K562 (cell line): Measurements from ENCODE around the gene UGT2B17. TPM values are rescaled to one million over a fixed set of nuclear protein-coding genes. Genes with fewer than 3 reads are reported as not detected.

Experiments used
- ATAC-seq: fragments of 200-7000 bp; cut with Tn5 transposase; 3 replicates; pipeline ENCODE4 v1.9.1; 2020; ENCODE audit warnings: moderate library complexity
- BruUV-seq: library from RNA; stranded (reverse); fragments of 400-500 nt; replicated peaks from 2 replicates; lab custom pipeline; 2021; lab: Mats Ljungman, UMichigan
- CTCF ChIA-PET: fragments of 300-600 bp; formaldehyde crosslinking; extraction: SDS; loops from one replicate; lab custom pipeline; 2021; ENCODE audit warnings: low intra/inter-chr PET ratio; lab: Yijun Ruan, JAX
- POLR2A ChIA-PET: fragments of 300-600, 350-650 bp; sonication (Branson Sonifier 250); formaldehyde crosslinking; extraction: SDS; loops from one replicate; lab custom pipeline; 2021; ENCODE audit warnings: antibody characterized with exemption, inconsistent platforms; lab: Yijun Ruan, JAX
- DNase-seq, 4 experiments: peaks; one replicate each; pipeline versions ENCODE4 v3.0.0 to v3.0.0-alpha.2; 2011 to 2018; ENCODE audit warnings: low spot score in 3 of 4, mixed read lengths in 3 of 4; ENCODE audit errors: extremely low read depth in 1 of 4
- FAIRE-seq: peaks from 2 replicates; lab custom pipeline; 2011; peaks lifted over from hg19 to GRCh38; lab: Jason Lieb, UNC
- H2AFZ ChIP-seq: 2 replicates; pipeline ENCODE4 v1.6.0; 2011; ENCODE audit warnings: low read depth, low read length, control low read depth, inconsistent platforms
- H3K27ac ChIP-seq: fragments of 200-600 bp; 3 replicates; pipeline ENCODE4 v1.8.0; 2011; ENCODE audit warnings: low read depth, mild to moderate bottlenecking, control low read depth, inconsistent platforms, low read length, moderate library complexity, mixed read lengths; ENCODE audit errors: extremely low read depth
- H3K27me3 ChIP-seq, 2 experiments: fragments of 300-600 bp in 1 of 2; 2 replicates in 1 of 2; 3 replicates in 1 of 2; pipeline versions ENCODE4 v1.6.0 to v1.8.0; 2011; ENCODE audit warnings: inconsistent platforms in 2 of 2, low read length in 2 of 2, mild to moderate bottlenecking in 1 of 2, mixed read lengths in 1 of 2, moderate library complexity in 1 of 2; ENCODE audit not compliant: control insufficient read depth in 2 of 2, insufficient read depth in 2 of 2
- H3K36me3 ChIP-seq: fragments of 300-600 bp; 3 replicates; pipeline ENCODE4 v1.8.0; 2011; ENCODE audit warnings: mild to moderate bottlenecking, low read length, inconsistent platforms; ENCODE audit not compliant: control insufficient read depth, insufficient read depth
- H3K4me1 ChIP-seq, 2 experiments: fragments of 200-600 bp in 1 of 2; replicated peaks in 1 of 2; 2 replicates in 1 of 2; 3 replicates in 1 of 2; pipeline versions ENCODE4 v1.5.1 to v1.8.0; 2011; ENCODE audit warnings: inconsistent platforms in 2 of 2, low read length in 2 of 2, mild to moderate bottlenecking in 1 of 2, mixed read lengths in 1 of 2, moderate library complexity in 1 of 2; ENCODE audit not compliant: control insufficient read depth in 2 of 2, insufficient read depth in 2 of 2
- H3K4me2 ChIP-seq: 2 replicates; pipeline ENCODE4 v1.6.1; 2011; ENCODE audit warnings: low read length, control low read depth, inconsistent platforms, mixed read lengths; ENCODE audit not compliant: insufficient read depth
- H3K4me3 ChIP-seq: fragments of 200-600 bp; sonication (generic), shearing (Covaris generic); 2 replicates; pipeline ENCODE4 v1.5.1; 2016; ENCODE audit warnings: control low read depth, inconsistent platforms
- H3K79me2 ChIP-seq: fragments of 200-600 bp; 3 replicates; pipeline ENCODE4 v1.8.0; 2011; ENCODE audit warnings: low read length, inconsistent platforms; ENCODE audit not compliant: control insufficient read depth, insufficient read depth
- H3K9ac ChIP-seq, 2 experiments: 2 replicates each; pipeline versions ENCODE4 v1.6.0 to v1.6.1; 2011; ENCODE audit warnings: low read depth in 2 of 2, low read length in 2 of 2, control low read depth in 1 of 2, inconsistent platforms in 1 of 2, mild to moderate bottlenecking in 1 of 2, mixed read lengths in 1 of 2; ENCODE audit not compliant: insufficient read depth in 1 of 2
- H3K9me1 ChIP-seq: one replicate; pipeline ENCODE4 v1.6.0; 2011; ENCODE audit warnings: inconsistent platforms, mild to moderate bottlenecking, low read length, moderate library complexity; ENCODE audit not compliant: control insufficient read depth, insufficient read depth
- H3K9me3 ChIP-seq: replicated peaks from 2 replicates; pipeline ENCODE4 v1.5.1; 2011; ENCODE audit warnings: low read depth, low read length, inconsistent platforms; ENCODE audit not compliant: control insufficient read depth, insufficient read depth
- H4K20me1 ChIP-seq: replicated peaks from 2 replicates; pipeline ENCODE4 v1.6.1; 2011; ENCODE audit warnings: low read length, inconsistent platforms, mixed read lengths; ENCODE audit not compliant: control insufficient read depth, insufficient read depth
- BDP1 ChIP-seq: IDR thresholded peaks from 3 replicates; pipeline ENCODE4 v1.6.1; 2011; ENCODE audit not compliant: insufficient read length, insufficient read depth
- EP300 ChIP-seq: IDR thresholded peaks from 2 replicates; pipeline ENCODE4 v1.6.1; 2012; ENCODE audit warnings: low read length, improper control_type of control experiment
- FOXO4 ChIP-seq: fragments of 450-650 bp; formaldehyde crosslinking; IDR thresholded peaks from 2 replicates; pipeline ENCODE4 v1.4.0; 2020; ENCODE audit warnings: mild to moderate bottlenecking, moderate library complexity
- GABPA ChIP-seq: fragments of 200-800 bp; sonication (Bioruptor generic); conservative IDR thresholded peaks from 2 replicates; pipeline ENCODE4 v1.6.1; 2016; ENCODE audit warnings: low read depth, missing genetic modification characterization, missing compliant biosample characterization
- KDM4B ChIP-seq, 2 experiments: fragments of 450-650 bp in 1 of 2; sonication (generic) in 1 of 2; IDR thresholded peaks; 2 replicates each; pipeline ENCODE4 v1.6.1; 2016 to 2017; ENCODE audit warnings: borderline replicate concordance in 2 of 2, antibody characterized with exemption in 1 of 2, low read depth in 1 of 2, mild to moderate bottlenecking in 1 of 2
- NCOA4 ChIP-seq: fragments of 450-650 bp; IDR thresholded peaks from 2 replicates; pipeline ENCODE4 v1.6.1; 2018; ENCODE audit warnings: mild to moderate bottlenecking; ENCODE audit not compliant: partially characterized antibody
- TAF1 ChIP-seq: IDR thresholded peaks from 2 replicates; pipeline ENCODE4 v1.6.1; 2011; ENCODE audit warnings: mild to moderate bottlenecking, low read length, moderate library complexity; ENCODE audit not compliant: insufficient read depth, control insufficient read depth, severe bottlenecking; ENCODE audit errors: extremely low read depth
- TSC22D4 ChIP-seq: fragments of 450-650 bp; IDR thresholded peaks from 2 replicates; pipeline ENCODE4 v1.6.1; 2016; ENCODE audit warnings: missing genetic modification characterization, missing biosample characterization, control low read depth
- UBTF ChIP-seq, 2 experiments: IDR thresholded peaks; 2 replicates each; pipeline ENCODE4 v1.6.1; 2012; ENCODE audit warnings: improper control_type of control experiment in 2 of 2, low read depth in 2 of 2, low read length in 2 of 2, borderline replicate concordance in 1 of 2
- ZNF124 ChIP-seq: sonication (generic); formaldehyde crosslinking; IDR thresholded peaks from 2 replicates; pipeline ENCODE4 v1.8.1; 2022; ENCODE audit warnings: missing genetic modification reagents
- ZNF431 ChIP-seq: sonication (generic); formaldehyde crosslinking; IDR thresholded peaks from 2 replicates; pipeline ENCODE4 v1.8.0; 2022; ENCODE audit warnings: mild to moderate bottlenecking, missing genetic modification reagents
- in situ Hi-C: fragments of 300-500 bp; cut with MboI; formaldehyde crosslinking; loops from 4 replicates; pipeline ENCODE4 v1.15.0; 2018; ENCODE audit warnings: inconsistent platforms, mixed read lengths
- intact Hi-C: fragments of 100-400 bp; cut with micrococcal nuclease; formaldehyde crosslinking; loops from 2 replicates; pipeline ENCODE4 v1.14.2; 2022
- polyA plus RNA-seq, 8 experiments: library from polyadenylated mRNA; depleted of rRNA in 4 of 8; stranded (reverse) in 5 of 8; unstranded in 3 of 8; fragments of >200 nt; fragmentation: Nextera tagmentation in 2 of 8; fragmentation: Illumina TruSeq in 1 of 8; extraction: Ambion mirVana in 2 of 8; extraction: Trizol in 1 of 8; gene quantifications; 2 replicates each; pipeline versions ENCODE4 v1.2.1 to v1.2.3, GENCODE V29; 2011 to 2014; ENCODE audit warnings: inconsistent platforms in 1 of 8, missing spikeins in 1 of 8
- total RNA-seq, 7 experiments: library from RNA; depleted of rRNA in 6 of 7; stranded (reverse); fragments of >200 nt in 6 of 7; fragmentation: Illumina TruSeq in 2 of 7; extraction: Trizol in 2 of 7; gene quantifications; 2 replicates each; pipeline versions ENCODE4 v1.2.1 to v1.2.3, GENCODE V29; 2011 to 2021; ENCODE audit warnings: low replicate concordance in 1 of 7

Gene UGT2B17
- total and polyA plus RNA-seq, 9 of the 15 experiments (the other 6 are each of a cell fraction or from before 2014, with no cell fraction given), result 0.11 TPM; not detected in 8

- FAIRE-seq (no peak), ATAC-seq (no peak), DNase-seq (no peak)
- Histone ChIP-seq H3K4me3 (no peak overlapping the region), H3K9me1 (no peaks in the 10 kb centered on the region), H2AFZ (no peak overlapping the region), H3K9ac (no peak overlapping the region), H3K4me1 (no peaks in the 10 kb centered on the region), H3K27me3 (no peaks in the 10 kb centered on the region), H3K9me3 (no peaks in the 10 kb centered on the region), H3K36me3 (no peaks in the 10 kb centered on the region), H3K79me2 (no peaks in the 10 kb centered on the region), H4K20me1 (no peaks in the 10 kb centered on the region), H3K4me2 (no peak overlapping the region), H3K27ac (no peak overlapping the region)
- BruUV-seq, result no TSS peak
- ChIA-PET POLR2A (no interaction called here), CTCF (no interaction called here)
- intact Hi-C loops, result no loop called here
- TF ChIP-seq GABPA (tag) (no peak), BDP1 (no peak), ZNF431 (no peak), NCOA4 (no peak), UBTF (IDR thresholded peaks at IDR 0.05; ENCODE audit: borderline replicate concordance in 1 of 2, low read depth in 2 of 2, low read length in 2 of 2) (no peak), TAF1 (no peak), KDM4B (IDR thresholded peaks at IDR 0.05; ENCODE audit: borderline replicate concordance in 2 of 2, low read depth in 1 of 2) (no peak), EP300 (no peak), ZNF124 (CRISPR knock-in tag) (no peak), FOXO4 (CRISPR knock-in tag) (no peak), TSC22D4 (tag) (no peak)
- in situ Hi-C loops, result no loop called here
Measured at GRCh38 chr4:68617003-68617698, 41.0 kb upstream of the UGT2B17 start.
